ENCODE data around the gene ORC2.

DNA sequence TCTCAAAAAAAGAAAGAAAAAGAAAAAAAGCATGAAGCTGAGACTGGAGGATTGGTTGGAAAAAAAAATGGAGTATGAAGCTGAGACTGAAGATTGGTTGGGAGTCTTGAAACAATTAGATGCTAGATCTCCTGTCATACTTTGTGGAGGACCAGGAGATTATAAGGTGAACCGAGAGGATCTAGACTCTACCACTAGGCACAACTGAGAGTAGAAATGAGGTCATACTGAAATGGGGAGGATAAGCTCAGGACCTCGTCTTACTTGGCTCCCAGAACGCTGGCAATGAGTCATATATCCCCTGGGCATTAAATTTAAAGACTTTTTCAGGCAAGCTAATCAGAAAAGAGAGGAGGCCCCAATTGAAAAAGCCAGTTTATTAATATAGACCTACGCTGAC, 3.3 kb upstream of the ORC2 start:
- TF ChIP-seq, protein P1, sequence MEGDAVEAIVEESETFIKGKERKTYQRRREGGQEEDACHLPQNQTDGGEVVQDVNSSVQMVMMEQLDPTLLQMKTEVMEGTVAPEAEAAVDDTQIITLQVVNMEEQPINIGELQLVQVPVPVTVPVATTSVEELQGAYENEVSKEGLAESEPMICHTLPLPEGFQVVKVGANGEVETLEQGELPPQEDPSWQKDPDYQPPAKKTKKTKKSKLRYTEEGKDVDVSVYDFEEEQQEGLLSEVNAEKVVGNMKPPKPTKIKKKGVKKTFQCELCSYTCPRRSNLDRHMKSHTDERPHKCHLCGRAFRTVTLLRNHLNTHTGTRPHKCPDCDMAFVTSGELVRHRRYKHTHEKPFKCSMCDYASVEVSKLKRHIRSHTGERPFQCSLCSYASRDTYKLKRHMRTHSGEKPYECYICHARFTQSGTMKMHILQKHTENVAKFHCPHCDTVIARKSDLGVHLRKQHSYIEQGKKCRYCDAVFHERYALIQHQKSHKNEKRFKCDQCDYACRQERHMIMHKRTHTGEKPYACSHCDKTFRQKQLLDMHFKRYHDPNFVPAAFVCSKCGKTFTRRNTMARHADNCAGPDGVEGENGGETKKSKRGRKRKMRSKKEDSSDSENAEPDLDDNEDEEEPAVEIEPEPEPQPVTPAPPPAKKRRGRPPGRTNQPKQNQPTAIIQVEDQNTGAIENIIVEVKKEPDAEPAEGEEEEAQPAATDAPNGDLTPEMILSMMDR (IDR thresholded peaks at IDR 0.05 in 2 of 3, conservative IDR thresholded peaks at IDR 0.05 in 1 of 3; ENCODE audit: control insufficient read depth in 2 of 3, extremely low read depth in 1 of 3, insufficient read depth in 1 of 3, low read depth in 3 of 3, low read length in 3 of 3): no peak
- no peak for TF ChIP-seq RELB (IDR thresholded peaks at IDR 0.05; ENCODE audit: low read depth)
- TF ChIP-seq STAT1 (conservative IDR thresholded peaks at IDR 0.05): no peak
- no peak for TF ChIP-seq ZNF274 (IDR thresholded peaks at IDR 0.05; ENCODE audit: insufficient read depth, insufficient read length)
- no peak for TF ChIP-seq FOXM1 (IDR thresholded peaks at IDR 0.05; ENCODE audit: low read depth, low read length)
- TF ChIP-seq USF2 (IDR thresholded peaks at IDR 0.05; ENCODE audit: borderline replicate concordance, low read depth, low read length): no peak
- no peak for TF ChIP-seq RAD21 (IDR thresholded peaks at IDR 0.05; ENCODE audit: insufficient read depth, low read depth, low read length)
- TF ChIP-seq SMAD1 (IDR thresholded peaks at IDR 0.05; ENCODE audit: low read depth, partially characterized antibody): no peak
- peak; percentile 89 for TF ChIP-seq ATF7 (IDR thresholded peaks at IDR 0.05; ENCODE audit: low read depth)
- TF ChIP-seq, protein P2, sequence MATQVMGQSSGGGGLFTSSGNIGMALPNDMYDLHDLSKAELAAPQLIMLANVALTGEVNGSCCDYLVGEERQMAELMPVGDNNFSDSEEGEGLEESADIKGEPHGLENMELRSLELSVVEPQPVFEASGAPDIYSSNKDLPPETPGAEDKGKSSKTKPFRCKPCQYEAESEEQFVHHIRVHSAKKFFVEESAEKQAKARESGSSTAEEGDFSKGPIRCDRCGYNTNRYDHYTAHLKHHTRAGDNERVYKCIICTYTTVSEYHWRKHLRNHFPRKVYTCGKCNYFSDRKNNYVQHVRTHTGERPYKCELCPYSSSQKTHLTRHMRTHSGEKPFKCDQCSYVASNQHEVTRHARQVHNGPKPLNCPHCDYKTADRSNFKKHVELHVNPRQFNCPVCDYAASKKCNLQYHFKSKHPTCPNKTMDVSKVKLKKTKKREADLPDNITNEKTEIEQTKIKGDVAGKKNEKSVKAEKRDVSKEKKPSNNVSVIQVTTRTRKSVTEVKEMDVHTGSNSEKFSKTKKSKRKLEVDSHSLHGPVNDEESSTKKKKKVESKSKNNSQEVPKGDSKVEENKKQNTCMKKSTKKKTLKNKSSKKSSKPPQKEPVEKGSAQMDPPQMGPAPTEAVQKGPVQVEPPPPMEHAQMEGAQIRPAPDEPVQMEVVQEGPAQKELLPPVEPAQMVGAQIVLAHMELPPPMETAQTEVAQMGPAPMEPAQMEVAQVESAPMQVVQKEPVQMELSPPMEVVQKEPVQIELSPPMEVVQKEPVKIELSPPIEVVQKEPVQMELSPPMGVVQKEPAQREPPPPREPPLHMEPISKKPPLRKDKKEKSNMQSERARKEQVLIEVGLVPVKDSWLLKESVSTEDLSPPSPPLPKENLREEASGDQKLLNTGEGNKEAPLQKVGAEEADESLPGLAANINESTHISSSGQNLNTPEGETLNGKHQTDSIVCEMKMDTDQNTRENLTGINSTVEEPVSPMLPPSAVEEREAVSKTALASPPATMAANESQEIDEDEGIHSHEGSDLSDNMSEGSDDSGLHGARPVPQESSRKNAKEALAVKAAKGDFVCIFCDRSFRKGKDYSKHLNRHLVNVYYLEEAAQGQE (IDR thresholded peaks at IDR 0.05; ENCODE audit: low read depth, low read length): no peak
- no peak for TF ChIP-seq EZH2 (IDR thresholded peaks at IDR 0.05; ENCODE audit: borderline replicate concordance, control insufficient read depth, low read depth, low read length)

Measured in GM12878 (cell line).